ENCODE results near the gene MAP4K5.
A peak's percentile ranks its signal among the peaks of the same experiment; 100 is the strongest.
"Not testable (repeated sequence)": the region's sequence is repeated elsewhere in the genome, so short reads cannot be mapped to it uniquely, and the experiment has no call there.

MAP4K5 gene

DNA sequence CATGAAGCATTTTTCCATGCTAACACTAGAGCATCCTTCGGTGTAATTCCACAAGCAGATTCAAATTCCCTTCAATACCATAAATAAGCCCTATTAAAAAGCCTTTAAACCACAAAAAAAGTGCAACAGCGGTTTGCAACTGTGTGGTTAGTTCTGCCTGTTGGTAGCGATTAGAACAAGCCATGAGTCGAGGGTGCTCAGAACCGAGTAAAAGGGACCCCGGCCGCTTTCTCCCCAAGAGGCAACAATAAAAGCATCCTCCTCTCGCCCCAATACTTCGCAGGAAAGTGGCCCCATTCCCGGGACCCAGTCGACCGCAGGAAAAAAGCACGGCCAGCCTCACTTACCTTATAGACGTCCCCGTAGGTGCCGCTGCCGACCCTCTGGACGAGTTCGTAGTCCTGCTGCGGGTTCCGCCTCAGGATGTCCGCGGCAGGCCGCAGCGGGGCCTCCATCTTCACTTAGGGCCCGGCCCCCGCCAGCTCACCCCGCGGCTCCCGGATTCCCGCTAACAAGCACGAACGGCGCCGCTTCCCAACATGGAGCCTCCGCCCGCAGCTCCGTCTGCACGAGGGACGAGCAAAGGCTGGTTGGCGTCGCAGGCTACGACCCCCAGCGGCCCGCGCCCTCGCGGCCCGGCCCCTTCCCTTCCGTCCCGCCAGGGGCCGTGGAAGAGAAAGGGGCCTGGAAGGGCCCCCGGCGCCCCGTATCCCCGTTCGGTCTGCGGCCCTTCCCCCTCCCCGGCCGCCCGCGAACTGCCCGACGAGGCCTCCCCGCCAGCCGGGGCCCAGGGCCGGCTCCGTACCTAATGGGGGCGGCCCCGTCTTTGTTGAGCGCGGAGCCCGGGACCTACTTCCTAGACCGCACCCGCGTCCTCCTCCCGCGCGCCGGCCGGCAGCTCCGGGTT is 521 bp downstream of the MAP4K5 start:
- DNase-seq (ENCODE audit: low read depth in 2 of 2): peak in 1 of 2 donors; percentile 14

DNA sequence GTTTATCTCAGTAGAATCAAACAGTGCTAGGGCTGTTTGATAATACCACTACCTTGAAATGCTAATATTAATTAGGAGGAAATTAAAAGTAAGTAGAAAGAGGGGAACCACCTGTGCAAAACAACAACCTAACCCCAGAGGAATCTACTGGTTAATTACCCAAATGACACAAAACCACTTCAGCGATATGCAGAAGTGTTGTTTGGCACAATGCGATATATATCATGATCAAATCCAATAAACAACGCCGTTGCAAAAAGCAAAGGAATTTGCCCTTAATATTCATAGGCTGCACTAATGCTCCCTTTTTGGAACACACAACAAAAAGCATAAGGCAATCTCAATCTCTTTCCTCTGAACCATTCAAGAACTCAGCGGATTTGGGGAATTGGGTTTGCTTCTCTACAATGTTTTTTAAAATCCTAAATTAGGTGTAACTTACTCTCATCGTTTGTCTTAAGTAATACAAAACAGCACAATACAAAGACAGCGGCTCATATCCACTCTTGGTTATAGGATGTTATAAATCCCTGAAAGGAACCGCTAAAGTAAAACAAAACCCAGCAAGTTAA is 1.5 kb downstream of the MAP4K5 start:
- DNase-seq (ENCODE audit: low read depth in 2 of 2): no peak

DNA sequence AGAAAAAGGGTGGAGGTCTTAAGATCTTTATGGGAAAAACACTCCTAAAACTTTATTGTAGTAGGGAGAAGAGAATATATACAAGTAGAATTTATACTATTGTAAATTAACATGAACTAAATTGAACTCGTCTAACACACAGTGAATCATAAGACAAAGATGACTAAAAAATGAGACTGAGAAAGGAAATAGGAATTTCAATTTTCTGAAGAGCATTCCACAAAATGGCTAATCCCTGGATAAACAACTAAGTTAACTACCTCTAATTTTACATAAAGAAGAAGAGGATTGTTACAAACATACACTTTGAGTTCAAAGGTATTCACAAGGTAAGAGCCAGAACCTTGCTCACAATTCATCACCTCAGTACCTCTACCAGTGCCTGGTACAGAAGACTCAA is 2.0 kb downstream of the MAP4K5 start:
- no peak for DNase-seq (ENCODE audit: low read depth in 2 of 2)

DNA sequence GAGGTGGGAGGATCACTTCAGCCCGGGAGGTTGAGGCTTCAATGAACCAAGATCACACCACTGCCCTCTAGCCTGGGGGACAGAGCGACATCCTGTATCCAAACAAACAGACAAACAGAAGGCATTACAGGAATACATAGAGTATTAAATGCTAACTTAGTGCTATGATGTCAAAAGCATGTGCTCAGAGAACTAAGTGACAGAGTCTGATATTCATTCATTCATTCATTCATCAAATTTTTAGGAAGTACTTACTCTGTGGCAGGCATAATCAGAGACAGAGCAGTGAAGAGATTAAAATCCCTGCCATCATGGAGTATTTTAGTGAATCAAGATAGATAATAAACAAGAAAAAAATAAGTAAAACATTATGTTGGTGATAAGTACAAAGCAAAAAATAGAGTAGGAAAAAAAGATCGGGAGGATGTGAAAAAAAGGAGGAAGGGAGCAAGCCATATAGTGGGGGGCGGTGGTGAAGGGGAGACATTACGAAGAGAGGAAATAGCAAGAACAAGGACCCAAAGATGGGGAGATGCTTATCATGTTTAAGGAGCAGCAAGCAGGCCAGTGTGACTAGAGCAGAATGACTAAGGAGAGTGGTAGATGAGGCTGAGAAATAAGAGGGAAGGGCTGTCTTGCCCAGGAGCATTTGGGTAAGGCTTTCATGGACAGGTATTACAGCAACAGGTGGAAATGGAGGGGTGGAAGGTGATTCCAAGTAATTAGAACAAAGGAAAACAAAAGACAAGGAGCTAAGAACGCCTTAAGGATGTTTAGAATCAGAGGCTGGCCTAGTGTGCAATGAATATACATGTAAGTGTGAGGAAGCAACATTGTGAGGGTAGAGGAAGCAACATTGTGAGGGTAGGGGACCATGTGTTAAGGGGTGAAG is 2.8 kb downstream of the MAP4K5 start:
- no peak for DNase-seq (ENCODE audit: low read depth in 2 of 2)

DNA sequence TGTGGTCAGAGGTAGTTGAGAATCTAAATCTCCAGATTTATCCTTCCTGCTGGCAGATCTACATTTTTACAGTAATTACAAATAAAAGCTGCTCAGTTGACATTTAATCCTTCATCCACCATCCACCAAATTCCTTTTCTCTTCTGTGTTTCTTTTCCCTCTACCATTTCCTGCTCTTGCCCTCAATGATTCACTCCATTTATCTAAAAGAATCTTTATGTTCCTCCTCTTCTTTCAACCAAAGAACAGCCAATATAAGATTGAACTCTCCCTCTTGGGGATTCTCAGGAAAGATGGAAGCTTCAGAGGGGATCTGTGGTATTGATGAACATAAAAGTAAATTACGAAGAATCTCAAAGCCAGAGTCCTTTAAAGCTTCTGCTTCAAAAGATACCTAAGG is 4.4 kb downstream of the MAP4K5 start:
- no peak for DNase-seq (ENCODE audit: low read depth in 2 of 2)

DNA sequence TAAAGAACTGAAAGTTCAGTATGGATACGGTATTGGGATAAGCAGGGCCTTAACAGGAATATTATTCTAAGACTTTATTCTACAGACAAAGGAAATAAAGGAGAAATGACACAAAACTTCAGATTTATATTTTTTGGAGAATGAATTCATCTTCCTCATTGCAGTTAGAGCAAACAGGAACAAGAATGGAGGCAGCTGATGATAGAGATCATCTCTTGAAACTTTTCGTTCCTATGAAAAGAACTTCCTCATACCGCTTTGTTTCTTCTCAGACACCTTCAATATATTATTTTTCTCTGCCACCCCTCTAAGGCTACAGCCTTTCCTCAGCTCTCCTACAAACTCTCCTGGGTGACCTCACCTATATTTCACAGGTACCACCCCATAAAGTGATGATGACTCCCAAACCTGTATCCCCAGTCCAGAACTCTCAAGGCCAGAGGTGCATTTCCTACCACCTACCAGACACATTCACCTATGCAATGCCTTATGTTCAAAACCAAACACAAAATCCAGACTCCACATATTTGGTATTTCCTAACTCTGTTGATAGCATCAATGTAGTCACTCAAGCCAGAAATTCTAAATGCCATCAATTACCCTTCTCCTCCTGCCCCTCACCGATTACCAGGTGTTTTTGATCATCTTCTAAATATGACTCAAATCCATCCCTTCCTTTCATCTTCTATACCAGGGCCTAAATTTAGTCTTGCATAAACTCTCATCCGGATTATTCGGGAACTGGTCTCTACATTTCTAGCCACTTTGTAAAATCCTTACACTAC is 7.4 kb downstream of the MAP4K5 start:
- DNase-seq (ENCODE audit: low read depth in 2 of 2): no peak

DNA sequence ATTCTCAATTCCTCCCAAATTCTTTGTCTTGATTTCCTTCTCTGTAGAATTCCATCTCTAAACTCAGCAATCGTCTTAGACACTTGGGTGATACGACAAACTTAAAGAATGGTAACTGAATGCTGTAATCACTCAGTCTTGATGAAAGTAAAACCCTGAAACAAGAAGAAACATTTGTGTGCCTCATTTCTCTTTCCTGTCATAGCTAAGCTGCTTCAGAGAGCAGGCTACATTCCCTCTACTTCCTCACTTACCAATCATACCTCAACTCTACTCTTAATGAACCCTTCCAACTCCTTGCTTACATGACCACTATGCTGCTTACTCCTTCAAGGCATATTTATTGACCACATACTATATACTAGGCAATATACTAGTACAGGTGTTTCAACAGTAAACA is 8.3 kb downstream of the MAP4K5 start:
- DNase-seq (ENCODE audit: low read depth in 2 of 2): no peak

DNA sequence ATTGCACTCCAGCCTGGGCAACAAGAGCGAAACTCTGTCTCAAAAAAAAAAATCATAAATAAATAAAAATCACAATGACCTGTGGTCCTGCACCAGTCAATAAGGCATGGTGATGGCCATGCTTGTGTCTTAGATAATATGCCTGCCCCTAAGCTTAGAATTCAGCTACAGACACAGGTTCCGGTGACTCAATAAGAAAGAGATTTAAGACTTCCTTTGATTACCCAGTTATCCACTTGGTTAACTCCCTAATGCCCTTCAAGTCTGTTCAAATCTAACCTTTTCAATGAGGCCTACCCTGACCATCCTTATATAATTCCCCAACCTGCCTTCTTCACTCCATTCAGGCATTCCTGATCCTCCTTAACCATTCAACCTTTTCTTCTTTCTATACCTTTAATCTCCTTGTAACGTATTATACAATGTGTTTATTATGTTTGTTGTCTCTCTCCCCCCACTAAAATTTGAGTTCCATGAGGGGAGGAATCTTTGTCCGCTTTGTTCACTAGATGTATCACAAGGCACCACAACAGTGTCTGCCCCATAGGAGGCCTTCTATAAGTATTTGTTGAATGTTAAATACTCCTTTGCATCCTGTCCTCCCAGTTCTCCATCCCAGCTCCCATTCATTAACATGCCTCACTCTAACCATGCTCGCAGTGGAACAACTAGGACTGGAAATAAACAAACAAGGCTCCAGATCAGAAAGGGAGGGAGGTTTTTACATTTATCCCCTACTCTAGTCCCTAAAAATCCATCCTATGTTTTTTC is 8.9 kb downstream of the MAP4K5 start:
- no peak for DNase-seq (ENCODE audit: low read depth in 2 of 2)

DNA sequence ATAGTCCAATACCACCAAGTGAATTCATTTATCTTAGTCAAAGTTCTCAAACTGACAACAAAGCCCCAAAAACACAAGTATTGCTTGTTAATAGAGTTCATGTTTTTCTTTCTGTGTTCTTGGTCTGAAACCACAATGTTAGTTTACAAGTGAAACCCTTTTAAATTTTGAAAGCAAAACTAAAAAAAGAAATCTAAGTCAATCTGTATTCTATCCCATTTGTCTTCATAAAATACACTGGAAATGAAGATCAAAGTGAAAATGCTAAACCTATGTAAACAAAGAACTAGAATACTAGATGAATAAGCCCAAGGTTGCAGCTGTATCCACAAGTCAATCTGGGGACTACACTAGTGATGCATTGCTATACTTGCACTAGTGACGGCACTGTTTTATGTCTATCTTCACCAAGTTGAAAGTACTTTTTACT is 10.4 kb downstream of the MAP4K5 start:
- no peak for DNase-seq (ENCODE audit: low read depth in 2 of 2)

DNA sequence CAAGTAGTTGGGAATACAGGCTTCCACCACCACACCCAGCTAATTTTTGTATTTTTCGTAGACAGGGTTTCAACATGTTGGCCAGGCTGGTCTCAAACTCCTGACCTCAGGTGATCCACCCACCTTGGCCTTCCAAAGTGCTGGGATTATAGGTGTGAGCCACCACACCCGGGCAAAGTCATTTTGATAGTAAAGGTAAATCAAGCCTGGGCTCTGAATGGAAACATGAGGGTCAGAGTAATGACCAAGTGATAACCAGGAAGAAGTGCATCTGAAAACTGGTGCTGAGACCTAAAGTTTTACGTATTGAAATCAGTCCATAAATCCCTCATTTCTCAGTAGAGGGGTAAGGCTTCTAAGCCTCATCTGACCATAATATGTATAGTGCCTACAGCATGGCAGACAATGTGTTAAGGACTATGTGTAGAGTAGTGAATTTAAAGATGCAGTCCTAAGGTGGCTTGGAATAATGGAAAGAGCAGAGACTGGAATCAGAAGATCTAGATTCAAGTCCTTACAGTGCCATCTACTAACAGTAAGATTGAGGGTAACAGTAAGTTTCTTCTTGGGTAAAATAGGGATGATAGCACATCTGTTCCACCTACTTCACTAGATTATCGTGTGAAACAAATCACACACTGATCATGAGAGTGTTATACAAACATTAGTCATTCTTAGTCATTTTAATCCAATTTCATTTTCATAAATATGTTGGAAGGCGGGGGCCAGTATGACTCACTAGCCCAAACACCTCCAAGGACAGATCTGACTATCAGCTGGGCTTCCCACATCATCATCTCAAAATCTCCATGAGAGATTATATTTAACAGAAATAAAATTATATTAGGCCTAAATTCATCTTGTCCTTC is 11.2 kb downstream of the MAP4K5 start:
- DNase-seq (ENCODE audit: low read depth in 2 of 2): peak; percentile 33

DNA sequence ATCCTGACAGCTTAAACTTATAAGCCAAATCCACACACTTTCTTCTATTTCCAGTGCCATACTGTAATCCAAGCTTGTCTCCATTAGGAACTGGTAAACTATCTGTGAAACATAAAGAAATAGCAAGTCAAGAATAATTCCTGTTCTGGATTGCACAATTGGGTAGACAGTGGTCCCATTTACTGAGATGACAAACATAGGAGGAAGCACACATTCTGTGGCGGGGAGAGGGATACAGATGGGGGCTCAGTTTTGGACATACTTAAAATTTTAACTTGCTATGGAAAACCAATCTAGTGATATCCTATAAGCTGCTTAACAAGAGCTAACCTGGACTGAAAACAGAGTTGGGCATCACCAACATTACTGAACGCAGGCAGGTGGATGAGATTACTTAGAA is 16.3 kb downstream of the MAP4K5 start:
- DNase-seq (ENCODE audit: low read depth in 2 of 2): no peak

DNA sequence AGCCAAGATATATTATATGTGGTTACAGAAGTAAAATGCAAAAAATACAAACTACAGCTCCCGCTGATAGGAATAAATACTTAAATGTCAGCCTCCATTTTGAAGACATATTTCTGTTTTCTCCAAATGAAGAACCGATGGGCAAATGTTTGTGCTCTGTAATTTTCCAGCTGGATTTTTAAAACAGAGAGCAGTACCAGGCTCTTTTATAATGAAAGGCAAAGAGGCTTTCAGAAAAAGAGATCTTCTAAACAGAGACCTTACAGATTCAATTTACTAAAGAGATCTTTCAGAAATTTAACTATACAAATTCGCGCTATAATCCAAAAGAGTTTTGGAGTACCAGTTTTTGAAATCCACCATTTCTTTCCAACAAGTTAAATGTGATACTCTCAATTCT is 19.9 kb downstream of the MAP4K5 start:
- no peak for DNase-seq (ENCODE audit: low read depth in 2 of 2)

DNA sequence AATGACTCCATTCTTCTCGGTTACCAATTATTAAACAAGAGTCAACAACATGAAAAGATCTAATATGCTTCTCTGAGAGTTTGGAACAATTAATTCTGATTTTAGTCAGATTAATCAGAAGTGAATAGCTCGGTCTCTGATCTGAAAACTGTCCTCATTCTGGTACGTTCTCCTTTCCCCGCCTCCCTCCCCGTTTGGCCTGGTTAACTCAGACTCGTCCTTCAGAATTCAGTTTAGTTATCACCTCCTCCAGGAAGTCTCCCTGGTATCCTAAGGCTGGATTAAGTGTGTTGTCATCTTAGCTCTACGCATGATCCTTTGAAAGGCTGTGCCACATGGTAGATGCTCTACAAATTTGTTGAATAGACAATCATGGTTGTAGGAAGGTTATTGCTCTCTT is 22.2 kb downstream of the MAP4K5 start:
- no peak for DNase-seq (ENCODE audit: low read depth in 2 of 2)

DNA sequence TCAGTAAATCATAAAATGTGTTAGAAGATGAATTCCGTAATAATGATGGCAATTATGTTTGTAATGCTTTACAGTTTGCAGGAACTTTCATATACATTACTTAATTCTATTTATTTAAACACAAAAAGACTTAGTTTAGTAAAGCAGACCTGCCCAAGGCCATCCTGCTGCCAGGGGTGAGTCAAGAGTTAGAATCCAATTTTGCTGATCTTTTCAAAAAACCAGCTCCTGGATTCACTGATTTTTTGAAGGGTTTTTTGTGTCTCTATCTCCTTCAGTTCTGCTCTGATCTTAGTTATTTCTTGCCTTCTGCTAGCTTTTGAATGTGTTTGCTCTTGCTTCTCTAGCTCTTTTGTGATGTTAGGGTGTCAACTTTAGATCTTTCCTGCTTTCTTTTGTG is 25.3 kb downstream of the MAP4K5 start:
- not testable (repeated sequence) for DNase-seq (ENCODE audit: low read depth in 2 of 2)

DNA sequence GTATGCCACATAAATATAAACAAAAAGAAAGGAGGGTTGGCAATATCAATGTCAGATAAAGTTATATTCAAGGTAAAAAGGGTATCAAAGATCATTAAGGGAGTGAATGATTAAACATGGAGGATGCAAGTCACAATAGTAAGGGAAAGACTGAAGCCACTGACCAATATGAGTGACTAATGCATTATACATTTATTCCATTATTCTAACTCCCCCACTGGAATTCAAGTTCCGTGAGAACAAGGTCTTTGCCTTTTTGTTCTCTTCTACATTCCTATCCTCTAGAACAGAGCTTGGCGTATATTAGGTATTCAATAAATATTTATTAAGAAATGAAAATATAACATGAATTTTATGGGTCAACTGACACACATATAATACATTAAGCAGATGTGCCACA is 30.7 kb downstream of the MAP4K5 start:
- no peak for DNase-seq (ENCODE audit: low read depth in 2 of 2)

DNA sequence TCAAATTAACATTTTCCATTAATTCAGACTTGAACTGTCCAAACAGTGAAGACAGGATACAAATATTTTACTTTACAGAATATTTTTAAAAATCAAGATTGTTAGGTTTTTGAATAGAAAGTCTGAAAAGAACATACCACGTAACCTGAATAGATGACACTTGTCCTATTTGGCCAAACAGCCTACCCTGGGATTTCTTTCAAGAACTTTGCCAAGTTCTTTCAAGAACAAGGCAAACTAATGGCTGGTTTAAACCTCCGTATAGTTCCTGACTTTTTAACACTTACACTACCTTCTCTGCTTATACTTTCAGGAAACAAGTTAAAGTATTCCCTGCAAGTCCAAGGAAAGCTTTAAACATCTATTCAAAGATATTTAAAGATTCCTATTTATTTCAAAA is 35.0 kb downstream of the MAP4K5 start:
- no peak for DNase-seq (ENCODE audit: low read depth in 2 of 2)

DNA sequence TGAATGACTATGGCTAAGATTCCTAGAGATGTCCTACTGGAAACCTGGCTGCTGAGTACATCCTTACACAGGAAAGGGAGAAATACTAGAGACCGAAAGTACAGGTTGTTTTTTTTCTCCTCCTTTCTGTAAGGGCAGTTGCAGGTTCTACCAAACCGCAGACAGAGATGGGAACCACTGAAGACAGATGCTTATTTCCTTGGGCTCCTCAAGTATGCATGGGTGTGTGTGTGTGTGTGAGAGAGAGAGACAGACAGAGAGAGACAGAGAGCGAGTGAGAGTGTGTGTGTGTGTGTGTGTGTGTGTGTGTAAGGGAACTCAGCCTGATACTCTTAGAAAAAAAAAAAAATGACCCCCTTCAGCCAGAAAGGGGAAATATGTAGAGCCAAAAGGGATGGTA is 42.5 kb downstream of the MAP4K5 start:
- DNase-seq (ENCODE audit: low read depth in 2 of 2): no peak

DNA sequence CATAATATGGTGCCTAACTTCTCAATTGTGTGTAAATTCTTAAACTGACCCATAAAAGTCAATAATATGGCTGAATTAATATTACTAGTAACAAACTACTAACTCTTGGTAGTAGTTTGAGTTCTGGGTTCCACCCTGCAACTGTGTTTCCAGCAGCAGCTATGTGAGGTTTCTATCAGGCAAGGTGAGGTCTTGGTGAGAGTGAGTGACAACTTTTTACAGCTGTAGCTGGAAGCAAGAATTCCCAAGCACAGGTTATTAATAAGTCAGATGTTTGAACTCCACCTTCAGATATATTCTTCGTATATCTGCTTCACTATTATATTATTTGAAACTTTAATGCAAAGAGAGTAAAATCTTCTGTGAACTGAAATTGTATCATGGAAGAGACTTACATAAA is 43.8 kb downstream of the MAP4K5 start:
- no peak for DNase-seq (ENCODE audit: low read depth in 2 of 2)

DNA sequence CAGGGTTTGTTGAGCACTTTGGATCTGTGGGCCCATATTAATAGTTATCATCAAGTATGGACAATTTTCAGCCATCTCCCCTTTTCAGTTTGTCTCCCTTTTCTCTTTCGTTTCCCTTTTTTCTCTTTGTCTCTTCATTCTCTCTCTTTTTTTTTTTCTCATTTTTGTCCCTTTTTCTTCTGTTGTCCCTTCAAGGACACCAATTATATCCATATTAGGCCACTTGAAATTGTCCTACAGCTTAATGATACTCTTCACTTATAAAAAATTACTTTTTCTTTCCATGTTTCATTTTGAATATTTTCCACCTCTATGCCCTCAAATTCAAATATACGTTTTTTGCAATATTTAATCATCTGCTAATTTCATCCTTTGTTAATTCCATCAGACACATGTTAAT is 53.3 kb downstream of the MAP4K5 start:
- DNase-seq (ENCODE audit: low read depth in 2 of 2): no peak

DNA sequence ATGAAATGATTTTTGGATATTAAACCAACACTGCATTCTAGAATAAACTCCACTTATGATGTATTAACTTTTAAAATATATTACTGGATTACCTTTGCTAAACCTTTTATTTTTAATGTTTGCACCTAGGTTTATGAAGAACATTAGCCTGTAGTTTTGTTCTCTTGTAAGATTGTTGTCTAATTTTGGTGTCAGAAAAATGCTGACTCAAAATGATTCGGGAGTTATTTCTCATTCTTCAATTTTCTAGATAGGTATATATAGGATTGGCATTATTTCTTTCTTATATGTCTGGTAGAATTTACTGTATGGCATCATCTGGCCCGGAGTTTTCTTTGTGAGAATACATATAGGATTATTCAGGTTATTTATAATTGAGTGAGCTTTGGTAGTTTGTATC is 54.6 kb downstream of the MAP4K5 start:
- DNase-seq (ENCODE audit: low read depth in 2 of 2): no peak
